ENCODE measurements around the gene LGALS1. TPM values are rescaled to one million over a fixed set of nuclear protein-coding genes. Genes with fewer than 3 reads are reported as not detected.

Gene LGALS1
- total and polyA plus RNA-seq, 4 donors, result 347 to 1,622 (median 947) TPM

DNA sequence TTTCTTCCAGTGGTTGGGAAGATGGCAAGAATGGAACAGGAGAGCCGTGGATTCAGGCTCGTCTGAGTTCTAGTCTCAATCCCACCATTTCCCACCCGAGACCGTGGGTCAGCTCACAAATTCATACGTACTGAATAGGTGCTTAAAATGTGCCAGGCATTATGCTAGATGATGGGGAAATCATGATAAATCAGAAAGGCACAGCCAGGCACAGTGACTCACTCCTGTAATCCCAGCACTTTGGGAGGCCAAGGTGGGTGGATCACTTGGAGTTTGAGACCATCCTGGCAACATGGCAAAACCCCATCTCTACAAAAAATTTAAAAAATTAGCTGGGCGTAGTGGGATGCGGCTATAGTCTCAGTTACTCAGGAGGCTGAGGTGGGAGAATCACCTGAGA, 28.5 kb downstream of the LGALS1 start:
- no peaks in the 10 kb centered on the region for H3K9me3 ChIP-seq (ENCODE audit: control insufficient read depth in 4 of 4, insufficient read depth in 3 of 4, low read length in 3 of 4)
- WGBS, 2 donors, result 82 to 91% methylated on average over 7 of the region's 7 CpGs
- no peaks in the 10 kb centered on the region for H3K36me3 ChIP-seq (ENCODE audit: control insufficient read depth in 4 of 4, insufficient read depth in 4 of 4, low read length in 4 of 4)
- no peak overlapping the region for H3K27ac ChIP-seq (ENCODE audit: low read depth in 1 of 2, low read length in 1 of 2)
- TF ChIP-seq, protein P1, sequence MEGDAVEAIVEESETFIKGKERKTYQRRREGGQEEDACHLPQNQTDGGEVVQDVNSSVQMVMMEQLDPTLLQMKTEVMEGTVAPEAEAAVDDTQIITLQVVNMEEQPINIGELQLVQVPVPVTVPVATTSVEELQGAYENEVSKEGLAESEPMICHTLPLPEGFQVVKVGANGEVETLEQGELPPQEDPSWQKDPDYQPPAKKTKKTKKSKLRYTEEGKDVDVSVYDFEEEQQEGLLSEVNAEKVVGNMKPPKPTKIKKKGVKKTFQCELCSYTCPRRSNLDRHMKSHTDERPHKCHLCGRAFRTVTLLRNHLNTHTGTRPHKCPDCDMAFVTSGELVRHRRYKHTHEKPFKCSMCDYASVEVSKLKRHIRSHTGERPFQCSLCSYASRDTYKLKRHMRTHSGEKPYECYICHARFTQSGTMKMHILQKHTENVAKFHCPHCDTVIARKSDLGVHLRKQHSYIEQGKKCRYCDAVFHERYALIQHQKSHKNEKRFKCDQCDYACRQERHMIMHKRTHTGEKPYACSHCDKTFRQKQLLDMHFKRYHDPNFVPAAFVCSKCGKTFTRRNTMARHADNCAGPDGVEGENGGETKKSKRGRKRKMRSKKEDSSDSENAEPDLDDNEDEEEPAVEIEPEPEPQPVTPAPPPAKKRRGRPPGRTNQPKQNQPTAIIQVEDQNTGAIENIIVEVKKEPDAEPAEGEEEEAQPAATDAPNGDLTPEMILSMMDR (IDR thresholded peaks at IDR 0.05; ENCODE audit: control extremely low read depth, extremely low read depth), result no peak
- no peaks in the 10 kb centered on the region for H3K27me3 ChIP-seq (ENCODE audit: control insufficient read depth in 3 of 3, insufficient read depth in 3 of 3, low read length in 2 of 3)
- DNase-seq (no peak), ATAC-seq (ENCODE audit: insufficient read depth, low FRiP score) (no peak)
- no peak overlapping the region for H3K9ac ChIP-seq (ENCODE audit: insufficient read depth in 1 of 2, low read length in 2 of 2)
- peaks cover 0 to 3% (median 0%) of the 10 kb centered on the region in 5 donors for H3K4me1 ChIP-seq (ENCODE audit: control insufficient read depth in 5 of 5, insufficient read depth in 5 of 5, low read length in 5 of 5)
- H3K4me3 ChIP-seq, result no peak overlapping the region

DNA sequence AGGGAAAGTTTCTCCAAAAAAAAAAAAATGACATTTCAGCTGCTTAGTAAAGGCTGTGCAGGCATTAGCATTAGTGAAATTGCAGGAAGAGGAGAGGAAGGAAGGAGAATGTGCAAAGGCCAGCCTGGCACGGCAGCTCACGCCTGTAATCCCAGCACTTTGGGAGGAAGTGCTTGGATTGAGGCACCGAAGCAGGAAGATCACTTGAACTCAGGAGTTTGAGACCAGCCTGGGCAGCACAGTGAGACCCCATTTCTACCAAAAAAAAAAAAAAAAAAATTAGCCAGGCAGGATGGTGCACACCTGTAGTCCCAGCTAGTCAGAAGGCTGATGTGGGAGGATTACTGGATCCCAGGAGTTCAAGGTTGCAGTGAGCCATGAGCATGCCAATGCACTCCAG, 29.2 kb downstream of the LGALS1 start:
- ATAC-seq (ENCODE audit: insufficient read depth, low FRiP score) (no peak), DNase-seq (no peak)
- H3K36me3 ChIP-seq (ENCODE audit: control insufficient read depth in 4 of 4, insufficient read depth in 4 of 4, low read length in 4 of 4), result no peaks in the 10 kb centered on the region
- no peak overlapping the region for H3K9ac ChIP-seq (ENCODE audit: insufficient read depth in 1 of 2, low read length in 2 of 2)
- peaks cover 0 to 3% (median 0%) of the 10 kb centered on the region in 5 donors for H3K4me1 ChIP-seq (ENCODE audit: control insufficient read depth in 5 of 5, insufficient read depth in 5 of 5, low read length in 5 of 5)
- H3K9me3 ChIP-seq (ENCODE audit: control insufficient read depth in 4 of 4, insufficient read depth in 3 of 4, low read length in 3 of 4), result no peaks in the 10 kb centered on the region
- no peak overlapping the region for H3K27ac ChIP-seq (ENCODE audit: low read depth in 1 of 2, low read length in 1 of 2)
- TF ChIP-seq, protein P1 (IDR thresholded peaks at IDR 0.05; ENCODE audit: control extremely low read depth, extremely low read depth), result no peak
- no peak overlapping the region for H3K4me3 ChIP-seq
- WGBS, 2 donors, result 38 to 45% methylated on average over 3 of the region's 3 CpGs
- no peaks in the 10 kb centered on the region for H3K27me3 ChIP-seq (ENCODE audit: control insufficient read depth in 3 of 3, insufficient read depth in 3 of 3, low read length in 2 of 3)

DNA sequence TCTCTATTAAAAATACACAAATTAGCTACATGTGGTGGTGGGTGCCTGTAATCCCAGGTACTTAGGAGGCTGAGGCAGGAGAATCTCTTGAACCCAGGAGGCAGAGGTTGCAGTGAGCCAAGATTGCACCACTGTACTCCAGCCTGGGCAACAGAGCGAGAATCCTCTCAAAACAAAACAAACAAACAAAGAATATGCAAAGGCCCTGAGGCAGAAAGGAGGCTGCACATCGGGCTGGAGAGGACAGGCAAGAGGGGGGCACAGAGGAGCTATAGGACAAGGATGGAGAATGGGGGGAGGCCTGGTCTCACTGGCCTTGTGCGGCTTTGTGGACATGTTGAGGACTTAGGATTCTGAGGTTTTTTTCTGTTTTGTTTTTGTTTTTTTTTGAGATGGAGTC, 29.8 kb downstream of the LGALS1 start:
- H3K27ac ChIP-seq (ENCODE audit: low read depth in 1 of 2, low read length in 1 of 2), result no peak overlapping the region
- WGBS, 2 donors, result 93 to 97% methylated on average over 3 of the region's 3 CpGs
- ATAC-seq (ENCODE audit: insufficient read depth, low FRiP score) (no peak), DNase-seq (no peak)
- H3K4me1 ChIP-seq (ENCODE audit: control insufficient read depth in 5 of 5, insufficient read depth in 5 of 5, low read length in 5 of 5), result peaks cover 0 to 3% (median 0%) of the 10 kb centered on the region in 5 donors
- H3K9ac ChIP-seq (ENCODE audit: insufficient read depth in 1 of 2, low read length in 2 of 2), result no peak overlapping the region
- H3K27me3 ChIP-seq (ENCODE audit: control insufficient read depth in 3 of 3, insufficient read depth in 3 of 3, low read length in 2 of 3), result no peaks in the 10 kb centered on the region
- no peaks in the 10 kb centered on the region for H3K36me3 ChIP-seq (ENCODE audit: control insufficient read depth in 4 of 4, insufficient read depth in 4 of 4, low read length in 4 of 4)
- TF ChIP-seq, protein P1 (IDR thresholded peaks at IDR 0.05; ENCODE audit: control extremely low read depth, extremely low read depth), result no peak
- H3K4me3 ChIP-seq, result no peak overlapping the region
- no peaks in the 10 kb centered on the region for H3K9me3 ChIP-seq (ENCODE audit: control insufficient read depth in 4 of 4, insufficient read depth in 3 of 4, low read length in 3 of 4)

All from lung (tissue), 12 donors.